BLaER1 treated with 17β-estradiol and CSF1 and Interleukin-3, amounts not matched to agents 10 nM and 100 nM (cell line): Measurements from ENCODE around the gene APBB1IP.

ENCODE experiments used
- H3K27ac ChIP-seq, 11 experiments: shearing (Covaris generic); formaldehyde crosslinking; 2 replicates each; pipeline ENCODE4 v1.8.1; 2022
- H3K27me3 ChIP-seq, 11 experiments: shearing (Covaris generic); formaldehyde crosslinking; 2 replicates each; pipeline ENCODE4 v1.8.1; 2022
- H3K36me3 ChIP-seq, 11 experiments: shearing (Covaris generic); formaldehyde crosslinking; 2 replicates each; pipeline ENCODE4 v1.8.1; 2022
- H3K4me1 ChIP-seq, 10 experiments: shearing (Covaris generic); formaldehyde crosslinking; 2 replicates each; pipeline ENCODE4 v1.8.1; 2022
- H3K4me2 ChIP-seq, 11 experiments: shearing (Covaris generic); formaldehyde crosslinking; 2 replicates each; pipeline ENCODE4 v1.8.1; 2022
- H3K4me3 ChIP-seq, 10 experiments: shearing (Covaris generic); formaldehyde crosslinking; 2 replicates each; pipeline ENCODE4 v1.8.1; 2022
- H3K9ac ChIP-seq, 11 experiments: shearing (Covaris generic); formaldehyde crosslinking; 2 replicates each; pipeline ENCODE4 v1.8.1; 2022
- H3K9me3 ChIP-seq, 11 experiments: shearing (Covaris generic); formaldehyde crosslinking; replicated peaks in 1 of 11; 2 replicates each; pipeline ENCODE4 v1.8.1; 2022
- H4K20me1 ChIP-seq, 11 experiments: shearing (Covaris generic); formaldehyde crosslinking; 2 replicates each; pipeline ENCODE4 v1.8.1; 2022
- Cebpa-rat ChIP-seq, 11 experiments: shearing (Covaris generic); IDR thresholded peaks; 2 replicates each; pipeline ENCODE4 v1.8.1; 2022

The APBB1IP gene

DNA sequence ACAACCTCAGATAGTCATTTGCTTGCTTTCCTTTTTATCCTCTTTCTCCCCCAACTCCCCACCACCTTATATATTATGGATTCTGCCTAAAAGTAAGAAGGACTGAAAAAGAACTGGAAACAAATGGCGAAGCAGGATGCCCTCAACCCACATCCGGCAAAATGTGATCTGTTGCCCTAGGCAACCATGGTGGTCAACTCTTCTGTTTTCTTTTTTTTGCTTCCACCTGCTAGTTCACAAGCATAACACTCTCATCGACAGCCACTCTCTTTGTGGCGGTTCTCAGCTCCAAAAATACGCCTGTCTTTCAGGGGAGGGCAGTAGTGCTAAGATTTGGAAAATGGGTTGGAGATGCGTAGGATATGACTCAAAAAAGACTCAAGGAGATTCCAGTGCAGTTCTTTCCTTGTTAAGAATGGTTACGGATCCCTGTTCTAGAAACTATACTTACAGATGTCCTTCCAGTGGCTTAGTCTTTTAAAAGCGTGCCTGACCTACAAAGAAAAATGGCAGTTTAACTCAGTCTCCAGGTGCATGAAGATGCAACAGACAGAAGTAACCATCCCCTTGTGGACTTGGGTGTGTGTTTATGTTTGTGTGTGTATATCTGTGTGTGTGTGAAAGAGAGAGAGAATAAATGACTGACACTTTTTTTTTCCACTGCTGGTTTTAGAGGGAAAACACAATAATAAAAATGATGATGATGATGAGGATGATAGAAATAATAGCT is 10.7 kb downstream of the APBB1IP start:
- H4K20me1 ChIP-seq: peaks cover 78 to 100% (median 99%) of the 10 kb centered on the region in 11 experiments
- H3K4me2 ChIP-seq: peak overlapping the region; percentile 67 to 100 (median 87)
- H3K9ac ChIP-seq: peak overlapping the region in 9 of 11 experiments; percentile 4 to 68 (median 38); a peak in 15 of 22 replicates
- no peaks in the 10 kb centered on the region for H3K27me3 ChIP-seq
- peaks cover 0 to 25% (median 0%) of the 10 kb centered on the region in 11 experiments; a peak in 8 of 22 replicates for H3K9me3 ChIP-seq
- H3K4me1 ChIP-seq: peaks cover 67 to 99% (median 79%) of the 10 kb centered on the region in 10 experiments
- H3K27ac ChIP-seq: peak overlapping the region; percentile 22 to 78 (median 68); a peak in 21 of 22 replicates
- H3K36me3 ChIP-seq: peaks cover 71 to 99% (median 93%) of the 10 kb centered on the region in 11 experiments
- H3K4me3 ChIP-seq: peak overlapping the region in 9 of 10 experiments; percentile 5 to 54 (median 36); a peak in 15 of 20 replicates
- TF ChIP-seq Cebpa-rat (IDR thresholded peaks at IDR 0.05): no peak

DNA sequence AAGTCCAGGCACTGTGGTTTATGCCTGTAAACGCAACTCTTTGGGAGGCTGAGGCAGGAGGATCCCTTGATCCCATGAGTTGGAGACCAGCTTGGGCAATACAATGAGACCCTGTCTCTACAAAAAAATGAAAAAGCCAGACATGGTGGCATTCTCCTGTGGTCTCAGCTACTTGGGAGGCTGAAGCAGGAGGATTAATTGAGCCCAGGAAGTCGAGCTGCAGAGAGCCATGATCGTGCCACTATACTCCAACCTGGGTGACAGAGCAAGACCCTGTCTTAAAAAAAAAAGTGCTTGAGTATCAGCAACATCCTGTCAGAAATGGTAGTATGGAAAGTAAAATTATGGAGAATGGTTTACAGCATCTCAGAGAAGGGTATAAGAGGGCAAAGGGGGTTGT is 11.6 kb downstream of the APBB1IP start:
- H3K9me3 ChIP-seq: peaks cover 0 to 17% (median 0%) of the 10 kb centered on the region in 11 experiments; a peak in 5 of 22 replicates
- peaks cover 68 to 99% (median 92%) of the 10 kb centered on the region in 11 experiments for H3K36me3 ChIP-seq
- H3K27ac ChIP-seq: peak overlapping the region; percentile 18 to 78 (median 68); a peak in 17 of 22 replicates
- H3K9ac ChIP-seq: peak overlapping the region in 2 of 11 experiments; percentile 5 to 66; a peak in 3 of 22 replicates
- H3K4me1 ChIP-seq: peaks cover 67 to 99% (median 79%) of the 10 kb centered on the region in 10 experiments
- peaks cover 86 to 100% (median 99%) of the 10 kb centered on the region in 11 experiments for H4K20me1 ChIP-seq
- peak overlapping the region; percentile 67 to 100 (median 87) for H3K4me2 ChIP-seq
- peak overlapping the region in 2 of 10 experiments; percentile 32 to 54; a peak in 1 of 20 replicates for H3K4me3 ChIP-seq
- no peaks in the 10 kb centered on the region for H3K27me3 ChIP-seq
- no peak for TF ChIP-seq Cebpa-rat (IDR thresholded peaks at IDR 0.05)

DNA sequence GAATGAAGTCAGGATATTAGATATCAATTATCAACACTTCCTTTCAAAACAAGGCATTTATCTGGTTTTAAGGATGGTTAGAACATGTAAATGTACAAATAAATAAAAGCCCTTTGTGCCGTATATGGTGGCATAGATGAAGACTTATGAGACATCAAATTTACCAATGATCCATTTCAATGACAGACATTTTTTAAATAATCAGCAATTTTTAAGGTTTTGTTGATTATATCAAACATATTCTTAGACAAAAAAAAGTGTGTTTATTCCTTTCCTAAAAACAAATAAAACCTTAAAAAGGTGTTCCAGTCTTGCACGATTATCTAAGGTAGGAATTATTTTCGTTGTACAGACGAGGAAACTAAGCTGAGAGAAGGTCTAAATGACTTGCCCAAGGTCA is 13.8 kb downstream of the APBB1IP start:
- no peak overlapping the region for H3K27ac ChIP-seq
- H3K4me1 ChIP-seq: peaks cover 73 to 99% (median 83%) of the 10 kb centered on the region in 10 experiments
- H4K20me1 ChIP-seq: peaks cover 96 to 100% (median 100%) of the 10 kb centered on the region in 11 experiments
- H3K4me3 ChIP-seq: no peak overlapping the region
- peak overlapping the region in 5 of 11 experiments; percentile 26 to 93 (median 70); a peak in 6 of 22 replicates for H3K4me2 ChIP-seq
- H3K27me3 ChIP-seq: no peaks in the 10 kb centered on the region
- H3K9me3 ChIP-seq: peaks cover 0 to 20% (median 0%) of the 10 kb centered on the region in 11 experiments; a peak in 6 of 22 replicates
- peaks cover 52 to 99% (median 93%) of the 10 kb centered on the region in 11 experiments for H3K36me3 ChIP-seq
- H3K9ac ChIP-seq: no peak overlapping the region
- TF ChIP-seq Cebpa-rat (IDR thresholded peaks at IDR 0.05): no peak

DNA sequence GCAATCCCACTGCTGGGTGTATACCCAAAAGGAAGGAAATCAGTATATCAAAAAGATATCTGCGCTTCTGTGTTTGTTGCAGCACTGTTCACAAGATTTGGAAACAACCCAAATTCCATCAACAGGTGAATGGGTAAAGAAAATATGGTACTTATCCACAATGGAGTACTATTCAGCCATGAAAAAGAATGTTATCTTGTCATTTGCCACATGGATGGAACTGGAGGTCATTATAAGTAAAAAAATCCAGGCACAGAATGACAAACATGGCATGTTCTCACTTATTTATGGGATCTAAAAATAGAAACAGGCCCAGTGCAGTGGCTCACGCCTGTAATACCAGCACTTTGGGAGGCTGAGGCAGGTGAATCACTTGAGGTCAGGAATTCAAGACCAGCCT is 15.7 kb downstream of the APBB1IP start:
- Histone ChIP-seq H3K9ac (no peak overlapping the region), H3K27ac (no peak overlapping the region), H3K4me2 (peak overlapping the region in 9 of 11 experiments; percentile 25 to 81 (median 70); a peak in 17 of 22 replicates), H3K27me3 (no peaks in the 10 kb centered on the region), H3K36me3 (peaks cover 56 to 99% (median 94%) of the 10 kb centered on the region in 11 experiments), H3K9me3 (peaks cover 0 to 36% (median 11%) of the 10 kb centered on the region in 11 experiments; a peak in 9 of 22 replicates), H3K4me3 (no peak overlapping the region), H4K20me1 (peaks cover 97 to 100% (median 98%) of the 10 kb centered on the region in 11 experiments), H3K4me1 (peaks cover 61 to 94% (median 74%) of the 10 kb centered on the region in 10 experiments)
- no peak for TF ChIP-seq Cebpa-rat (IDR thresholded peaks at IDR 0.05)

DNA sequence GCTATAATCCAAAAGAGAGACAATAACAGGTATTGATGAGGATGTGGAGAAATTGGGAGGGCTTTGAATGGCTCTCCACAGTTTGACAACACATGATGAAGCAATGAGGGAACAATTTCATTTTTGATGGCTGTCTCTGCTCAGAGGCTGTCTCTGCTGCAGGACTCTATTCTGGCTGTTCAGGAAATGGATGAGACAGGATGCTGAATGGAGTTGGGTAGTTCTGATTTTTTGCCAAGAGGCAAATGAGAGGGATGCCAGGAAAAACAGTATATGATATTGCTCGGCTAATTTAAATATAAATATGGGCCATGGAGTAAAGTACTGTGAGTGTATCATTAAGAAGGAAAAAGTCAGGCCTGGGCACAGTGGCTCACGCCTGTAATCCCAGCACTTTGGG is 16.8 kb downstream of the APBB1IP start:
- Histone ChIP-seq H3K9me3 (peaks cover 0 to 36% (median 11%) of the 10 kb centered on the region in 11 experiments; a peak in 9 of 22 replicates), H3K9ac (peak overlapping the region in 1 of 11 experiments; percentile 15; a peak in 3 of 22 replicates), H3K36me3 (peaks cover 51 to 96% (median 88%) of the 10 kb centered on the region in 11 experiments), H3K4me2 (peak overlapping the region; percentile 30 to 81 (median 70)), H3K27ac (peak overlapping the region in 9 of 11 experiments; percentile 1 to 59 (median 44); a peak in 10 of 22 replicates), H4K20me1 (peaks cover 92 to 97% (median 95%) of the 10 kb centered on the region in 11 experiments), H3K27me3 (no peaks in the 10 kb centered on the region), H3K4me1 (peaks cover 50 to 83% (median 63%) of the 10 kb centered on the region in 10 experiments), H3K4me3 (0 out of 20 replicates have a peak overlapping the region, but pooled peaks of 2 of the 10 experiments have one; percentile 11 to 24)
- no peak for TF ChIP-seq Cebpa-rat (IDR thresholded peaks at IDR 0.05)

DNA sequence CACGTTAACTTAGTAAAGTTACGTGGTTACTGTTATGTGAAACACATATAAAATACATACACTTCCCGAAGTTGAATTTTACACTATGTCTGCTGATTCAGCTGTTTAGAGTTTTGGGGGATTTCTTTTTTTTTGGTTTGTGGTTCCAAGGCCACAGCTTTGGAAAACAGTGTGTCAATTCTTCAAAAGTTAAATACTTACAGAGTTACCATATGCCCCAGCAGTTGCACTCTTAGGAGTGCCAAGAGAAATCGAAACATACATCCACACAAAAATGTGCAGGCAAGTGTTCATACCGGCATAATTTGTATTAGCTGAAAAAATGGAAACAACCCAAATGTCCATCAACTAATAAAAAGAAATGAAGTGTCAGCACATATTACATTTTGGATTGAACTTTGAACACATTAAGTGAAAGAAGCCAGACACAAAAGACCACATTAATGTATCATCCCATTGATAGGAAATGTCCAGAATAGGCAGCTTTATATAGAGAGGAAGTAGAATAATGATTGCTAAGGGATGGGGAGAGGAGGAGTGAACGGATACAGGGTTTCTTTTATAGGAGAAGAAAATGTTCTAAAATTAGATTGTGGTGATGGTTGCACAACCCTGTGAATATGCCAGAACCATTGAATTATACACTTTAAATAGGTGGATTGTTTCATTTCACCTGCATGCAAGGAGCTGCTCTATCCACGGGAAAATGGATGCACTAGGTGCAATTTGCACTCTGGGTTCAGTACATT is 17.6 kb downstream of the APBB1IP start:
- Histone ChIP-seq H3K36me3 (peaks cover 51 to 96% (median 88%) of the 10 kb centered on the region in 11 experiments), H3K4me2 (peak overlapping the region; percentile 30 to 81 (median 70)), H4K20me1 (peaks cover 92 to 97% (median 95%) of the 10 kb centered on the region in 11 experiments), H3K27ac (peak overlapping the region in 9 of 11 experiments; percentile 35 to 59 (median 46); a peak in 15 of 22 replicates), H3K4me1 (peaks cover 42 to 81% (median 63%) of the 10 kb centered on the region in 10 experiments), H3K9ac (peak overlapping the region in 2 of 11 experiments; percentile 1 to 29; a peak in 1 of 22 replicates), H3K4me3 (peak overlapping the region in 1 of 10 experiments; percentile 28; a peak in 1 of 20 replicates), H3K27me3 (no peaks in the 10 kb centered on the region), H3K9me3 (peaks cover 0 to 41% (median 15%) of the 10 kb centered on the region in 11 experiments; a peak in 11 of 22 replicates)
- TF ChIP-seq Cebpa-rat (IDR thresholded peaks at IDR 0.05): peak in 2 of 11 experiments; percentile 13 to 54; a peak in 1 of 22 replicates

DNA sequence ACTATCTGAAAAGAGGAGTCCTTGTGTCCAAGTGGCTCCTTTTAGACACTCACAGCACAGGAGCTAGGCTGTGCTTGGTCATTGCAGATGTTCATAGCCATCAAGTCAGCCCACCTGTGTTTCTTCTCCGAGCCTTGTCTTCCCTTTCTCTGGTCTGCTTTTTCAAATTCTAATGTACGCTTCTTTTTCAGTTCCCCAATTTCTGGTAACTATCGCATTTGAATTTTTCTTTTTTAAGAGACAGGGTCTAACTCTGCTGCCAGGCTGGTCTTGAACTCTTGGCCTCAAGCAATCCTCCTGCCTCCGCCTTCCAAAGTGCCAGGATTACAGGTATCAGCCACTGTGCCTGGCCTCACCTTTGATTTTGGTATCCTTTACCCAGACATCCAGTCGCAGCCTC is 18.9 kb downstream of the APBB1IP start:
- H3K4me1 ChIP-seq: peaks cover 35 to 78% (median 57%) of the 10 kb centered on the region in 10 experiments
- H3K9ac ChIP-seq: peak overlapping the region in 2 of 11 experiments; percentile 1 to 2; a peak in 2 of 22 replicates
- 0 out of 20 replicates have a peak overlapping the region, but pooled peaks of 1 of the 10 experiments have one; percentile 16 for H3K4me3 ChIP-seq

DNA sequence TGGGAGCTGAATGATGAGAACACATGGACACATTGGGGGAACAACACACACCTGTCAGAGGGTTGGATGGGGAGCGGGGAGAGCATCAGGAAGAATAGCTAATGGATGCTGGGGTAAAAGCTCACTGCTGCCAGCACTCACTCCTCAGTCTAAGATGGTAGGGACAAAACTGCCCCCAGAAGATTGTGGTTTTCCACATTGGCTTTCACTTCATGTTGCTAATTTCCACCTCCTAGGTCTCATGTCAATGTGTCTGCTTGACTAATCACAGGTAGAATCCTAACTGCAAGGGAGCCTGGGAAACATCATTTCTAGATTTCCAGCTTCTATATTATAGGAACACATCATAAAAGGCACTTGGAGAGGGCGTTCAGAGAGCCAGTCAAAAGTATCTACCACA is 22.6 kb downstream of the APBB1IP start:
- H3K4me3 ChIP-seq: no peak overlapping the region

More for the DNA sequence above, 18.9 kb downstream of the APBB1IP start:
- Histone ChIP-seq H3K27ac (peak overlapping the region; percentile 11 to 55 (median 42); a peak in 19 of 22 replicates), H3K27me3 (no peaks in the 10 kb centered on the region), H3K36me3 (peaks cover 47 to 96% (median 87%) of the 10 kb centered on the region in 11 experiments), H3K4me2 (peak overlapping the region; percentile 30 to 81 (median 70); a peak in 21 of 22 replicates), H3K9me3 (peaks cover 0 to 45% (median 15%) of the 10 kb centered on the region in 11 experiments; a peak in 11 of 22 replicates), H4K20me1 (peaks cover 92 to 97% (median 95%) of the 10 kb centered on the region in 11 experiments)
- no peak for TF ChIP-seq Cebpa-rat (IDR thresholded peaks at IDR 0.05)

More for the DNA sequence above, 22.6 kb downstream of the APBB1IP start:
- H3K27ac ChIP-seq: no peak overlapping the region
- no peak overlapping the region for H3K9ac ChIP-seq
- H3K36me3 ChIP-seq: peaks cover 60 to 96% (median 88%) of the 10 kb centered on the region in 11 experiments
- H3K4me1 ChIP-seq: peaks cover 18 to 78% (median 40%) of the 10 kb centered on the region in 10 experiments
- peaks cover 0 to 36% (median 17%) of the 10 kb centered on the region in 11 experiments; a peak in 10 of 22 replicates for H3K9me3 ChIP-seq
- no peak for TF ChIP-seq Cebpa-rat (IDR thresholded peaks at IDR 0.05)
- H3K4me2 ChIP-seq: peak overlapping the region in 1 of 11 experiments; percentile 16; a peak in 1 of 22 replicates
- H3K27me3 ChIP-seq: no peaks in the 10 kb centered on the region
- peaks cover 92 to 97% (median 95%) of the 10 kb centered on the region in 11 experiments for H4K20me1 ChIP-seq
